HPDE6-E6E7 (cell line): ENCODE results near the gene SLC7A8.

Experiments
- DNase-seq: peaks from one replicate; pipeline ENCODE4 v3.0.0; 2011; ENCODE audit warnings: missing footprints; ENCODE audit errors: extremely low spot score

Gene SLC7A8

GRCh38 chr14:23158779-23159178 lies 24.7 kb downstream of the SLC7A8 start:
- DNase-seq: no peak

- peak; percentile 76 for DNase-seq
Observed at GRCh38 chr14:23154964-23155587, 28.4 kb downstream of the SLC7A8 start.

GRCh38 chr14:23153851-23154796 lies 29.3 kb downstream of the SLC7A8 start:
- DNase-seq: peak; percentile 79

GRCh38 chr14:23151342-23151741 lies 32.1 kb downstream of the SLC7A8 start:
- no peak for DNase-seq

DNA sequence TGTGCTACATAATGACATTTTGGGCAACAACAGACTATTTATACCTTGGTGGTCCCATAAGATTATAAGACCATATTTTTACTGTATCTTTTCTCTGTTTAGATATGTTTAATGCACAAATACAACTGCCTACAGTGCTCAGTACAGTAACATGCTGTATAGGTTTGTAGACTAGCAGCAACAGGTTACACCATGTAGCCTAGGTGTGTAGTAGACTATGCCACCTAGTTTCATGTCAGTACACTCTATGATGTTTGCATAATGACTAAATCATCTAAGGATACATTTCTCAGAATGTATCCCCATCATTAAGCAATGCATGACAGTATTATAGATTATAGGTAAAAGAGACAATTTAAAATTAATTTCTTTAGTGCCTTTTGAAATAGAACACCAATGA lies 33.7 kb downstream of the SLC7A8 start:
- DNase-seq: no peak

DNA sequence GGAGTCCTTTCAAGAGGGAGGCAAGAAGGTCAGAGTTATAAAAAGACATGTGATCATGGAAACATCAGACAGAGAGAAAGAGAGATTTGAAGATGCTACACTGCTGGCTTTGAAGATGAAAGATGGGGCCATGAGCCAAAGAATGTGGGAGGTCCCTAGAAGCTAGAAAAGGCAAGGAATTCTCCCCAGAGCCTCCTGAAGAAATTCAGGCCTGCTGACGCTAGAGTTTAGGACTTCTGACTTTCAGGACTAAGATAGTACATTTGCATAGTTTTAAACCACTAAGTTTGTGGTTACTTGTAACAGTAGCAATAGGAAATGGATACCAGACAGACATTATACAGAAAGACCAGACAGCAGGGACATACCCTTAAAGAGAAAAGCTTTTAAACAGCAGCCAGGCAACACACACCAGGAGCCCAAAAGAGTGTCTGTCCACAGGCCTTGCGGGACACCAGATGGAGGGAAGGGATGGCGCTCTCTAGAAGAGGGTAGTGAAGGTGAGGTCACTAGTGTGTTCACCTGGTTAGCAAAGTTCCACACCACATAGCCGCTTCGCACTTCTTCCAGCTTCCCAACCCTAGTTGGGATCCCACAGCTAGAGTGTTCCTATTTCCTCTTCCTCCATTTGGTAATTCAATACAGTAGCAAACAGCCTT lies 34.7 kb downstream of the SLC7A8 start:
- DNase-seq: no peak

GRCh38 chr14:23147676-23148075 lies 35.8 kb downstream of the SLC7A8 start:
- no peak for DNase-seq

GRCh38 chr14:23146980-23147379 lies 36.5 kb downstream of the SLC7A8 start:
- DNase-seq: no peak

- DNase-seq: no peak
Observed at GRCh38 chr14:23146351-23146910, 37.0 kb downstream of the SLC7A8 start.

DNA sequence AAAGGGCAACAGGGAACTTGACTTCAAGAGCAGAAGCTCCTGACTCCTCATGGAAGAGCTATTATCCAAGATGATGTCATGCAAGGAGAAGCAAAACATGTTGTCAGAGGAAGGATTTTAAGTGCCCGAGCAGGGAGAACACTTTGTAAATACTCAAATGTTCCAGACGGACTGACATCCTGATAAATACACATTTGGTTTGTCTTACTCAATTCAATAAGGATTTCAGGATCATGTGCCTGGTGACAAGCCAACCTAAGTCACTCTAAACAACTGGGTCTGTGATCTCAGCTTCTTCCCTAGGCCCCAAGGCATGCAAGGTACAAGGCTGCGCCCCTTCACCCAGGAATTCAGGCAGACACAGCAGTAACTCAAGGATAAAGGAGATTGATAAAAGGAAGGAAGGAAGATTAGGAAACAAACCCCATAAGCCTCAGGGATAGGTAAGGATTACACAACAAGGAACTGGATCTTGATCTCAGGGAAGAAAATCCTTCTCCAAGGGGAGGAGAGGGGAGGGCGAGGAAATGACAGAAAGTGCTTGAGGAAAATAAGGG lies 37.6 kb downstream of the SLC7A8 start:
- no peak for DNase-seq

DNA sequence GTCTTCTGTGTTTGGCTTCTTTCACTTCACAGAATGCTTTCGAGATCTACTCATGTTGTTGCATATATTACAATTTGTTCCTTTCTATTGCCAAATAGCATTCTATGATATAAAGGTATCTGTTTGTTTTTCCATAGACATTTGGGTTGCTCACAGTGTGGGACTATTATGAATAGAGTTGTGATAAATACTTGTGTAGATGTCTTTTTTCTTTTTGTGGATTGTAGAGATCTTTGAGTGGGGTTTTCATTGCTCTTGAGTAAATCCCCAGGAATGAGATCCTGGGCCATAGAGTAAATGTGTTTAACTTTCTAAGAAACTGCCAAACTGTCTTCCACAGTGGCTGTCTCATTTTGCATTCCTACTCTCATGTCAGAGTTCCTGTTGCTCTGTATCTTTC lies 39.5 kb downstream of the SLC7A8 start:
- DNase-seq: no peak

DNA sequence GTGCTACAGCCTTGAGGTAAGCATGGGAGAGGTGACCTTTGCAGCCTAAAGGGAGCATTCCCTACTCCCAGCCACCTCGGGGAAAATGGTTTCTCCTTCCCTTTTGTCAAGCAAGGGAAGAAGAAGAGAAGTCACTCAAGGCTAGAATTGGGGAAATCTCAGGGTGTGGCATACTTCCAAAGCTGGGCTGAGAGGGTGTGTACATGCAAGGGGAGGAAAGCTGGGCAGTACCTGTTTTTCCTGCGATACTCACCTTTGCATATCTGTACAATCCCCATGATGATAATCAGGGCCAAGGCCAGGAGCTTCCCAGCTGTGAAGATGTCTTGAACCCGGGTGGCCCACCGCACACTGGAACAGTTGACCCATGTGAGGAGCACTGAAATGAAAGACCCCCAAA lies 40.6 kb downstream of the SLC7A8 start:
- no peak for DNase-seq

- no peak for DNase-seq
Observed at GRCh38 chr14:23141706-23142444, 41.6 kb downstream of the SLC7A8 start.

DNA sequence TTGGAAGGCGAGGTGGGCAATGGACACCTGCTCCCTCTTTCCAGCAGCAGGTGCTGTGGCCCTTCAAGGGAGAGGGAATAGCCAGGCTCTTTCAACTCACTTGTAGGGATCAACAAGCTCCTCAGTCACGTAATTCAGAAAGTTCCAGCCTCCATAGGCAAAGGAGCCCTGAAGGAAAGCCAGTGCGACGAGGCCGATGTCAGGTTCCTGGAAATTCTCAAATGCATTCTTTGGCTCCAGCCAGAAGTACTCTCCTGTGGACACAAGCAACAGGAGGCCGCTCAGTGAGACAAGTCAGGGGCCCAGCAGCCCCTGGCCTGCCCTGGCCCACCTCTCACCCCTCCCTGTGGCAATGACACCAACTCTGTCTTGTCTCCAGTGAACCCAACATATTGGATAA lies 43.1 kb downstream of the SLC7A8 start:
- DNase-seq: no peak

- DNase-seq: no peak
Observed at GRCh38 chr14:23139874-23140273, 43.6 kb downstream of the SLC7A8 start.

GRCh38 chr14:23137813-23138535 lies 45.5 kb downstream of the SLC7A8 start:
- DNase-seq: peak; percentile 65

DNA sequence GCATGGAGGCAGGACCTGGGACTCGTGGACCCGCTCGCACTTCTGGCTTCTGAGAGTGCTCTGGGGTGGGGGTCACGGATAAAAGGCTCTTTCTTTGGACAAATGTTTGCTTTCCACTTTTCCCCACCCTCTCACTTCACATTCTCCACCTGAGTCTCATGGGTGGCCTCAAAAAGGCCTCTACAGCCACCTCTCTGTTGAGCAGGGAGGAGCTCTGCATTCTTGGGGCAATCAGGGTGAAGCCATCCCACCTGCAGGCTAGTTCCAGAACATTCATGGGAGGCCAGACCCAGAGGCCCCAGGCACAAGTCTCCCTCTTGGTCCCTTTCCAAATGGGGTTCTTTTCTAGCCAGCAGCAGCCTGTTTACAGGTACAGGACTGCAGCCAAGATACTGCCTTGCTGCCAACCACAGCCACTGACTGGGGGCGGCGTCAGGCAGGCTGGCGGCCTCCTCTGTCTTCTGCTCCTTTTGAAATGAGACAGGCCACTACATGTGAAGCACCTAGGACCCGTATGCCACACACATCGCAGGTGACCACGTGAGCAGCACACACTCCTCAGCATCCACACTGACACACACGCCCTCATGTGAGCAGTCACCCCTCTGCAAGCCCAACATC lies 46.2 kb downstream of the SLC7A8 start:
- DNase-seq: peak; percentile 33

- DNase-seq: no peak
Observed at GRCh38 chr14:23136566-23137133, 46.8 kb downstream of the SLC7A8 start.

- no peak for DNase-seq
Observed at GRCh38 chr14:23132970-23133369, 50.5 kb downstream of the SLC7A8 start.

DNA sequence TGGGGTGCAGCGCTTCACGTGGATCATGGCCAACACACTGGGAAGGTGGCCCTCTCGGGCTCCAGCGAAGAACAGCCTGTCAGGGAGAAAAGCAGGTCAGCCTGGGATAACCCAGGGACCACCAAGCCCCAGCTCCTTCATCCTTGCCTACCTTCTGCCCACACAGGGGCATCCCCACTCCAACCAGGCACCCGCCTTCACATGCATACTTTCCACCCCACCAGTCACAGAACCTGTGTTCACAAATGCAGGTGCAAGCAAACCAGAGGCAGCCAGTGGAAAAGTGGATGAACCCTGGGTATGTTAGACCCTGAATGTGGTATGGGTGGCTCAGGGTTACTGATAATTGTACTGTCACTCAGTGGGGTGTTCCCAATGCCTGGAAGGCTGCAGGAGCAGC lies 52.0 kb downstream of the SLC7A8 start:
- no peak for DNase-seq
